Measurements from ENCODE around the gene PELI3.
A peak's percentile ranks its signal among the peaks of the same experiment; 100 is the strongest.
"Not testable (repeated sequence)": the region's sequence is repeated elsewhere in the genome, so short reads cannot be mapped to it uniquely, and the experiment has no call there.

The PELI3 gene

GRCh38 chr11:66421492-66422205 is 45.1 kb upstream of the PELI3 start:
- no peak overlapping the region for H3K4me3 ChIP-seq (replicated peaks in 1 of 2; ENCODE audit: low read depth in 2 of 2, low read length in 2 of 2)
- TF ChIP-seq CTCF (IDR thresholded peaks at IDR 0.05; ENCODE audit: low read depth, low read length), result no peak

GRCh38 chr11:66426314-66426713 is 40.4 kb upstream of the PELI3 start:
- TF ChIP-seq CTCF (IDR thresholded peaks at IDR 0.05; ENCODE audit: low read depth, low read length), result no peak
- no peak for DNase-seq (ENCODE audit: low read depth in 2 of 2)
- no peak overlapping the region for H3K4me3 ChIP-seq (replicated peaks in 1 of 2; ENCODE audit: low read depth in 2 of 2, low read length in 2 of 2)

More at GRCh38 chr11:66421492-66422205, 45.1 kb upstream of the PELI3 start:
- DNase-seq (ENCODE audit: low read depth in 2 of 2), result peak; percentile 90 to 94

GRCh38 chr11:66428933-66429332 is 37.8 kb upstream of the PELI3 start:
- TF ChIP-seq CTCF (IDR thresholded peaks at IDR 0.05; ENCODE audit: low read depth, low read length), result no peak
- no peak for DNase-seq (ENCODE audit: low read depth in 2 of 2)
- H3K4me3 ChIP-seq (replicated peaks in 1 of 2; ENCODE audit: low read depth in 2 of 2, low read length in 2 of 2), result no peak overlapping the region

- H3K4me3 ChIP-seq (replicated peaks in 1 of 2; ENCODE audit: low read depth in 2 of 2, low read length in 2 of 2), result no peak overlapping the region
- TF ChIP-seq CTCF (IDR thresholded peaks at IDR 0.05; ENCODE audit: low read depth, low read length), result peak; percentile 87
- DNase-seq (ENCODE audit: low read depth in 2 of 2), result peak; percentile 82 to 83
Measured at GRCh38 chr11:66429983-66430602, 36.6 kb upstream of the PELI3 start.

- DNase-seq (ENCODE audit: low read depth in 2 of 2), result not testable (repeated sequence)
Measured at GRCh38 chr11:66431287-66431686, 35.4 kb upstream of the PELI3 start.

GRCh38 chr11:66431871-66432329 is 34.8 kb upstream of the PELI3 start:
- H3K4me3 ChIP-seq (replicated peaks in 1 of 2; ENCODE audit: low read depth in 2 of 2, low read length in 2 of 2); DNase-seq (ENCODE audit: low read depth in 2 of 2): not testable (repeated sequence)

More at GRCh38 chr11:66431287-66431686, 35.4 kb upstream of the PELI3 start:
- not testable (repeated sequence) for H3K4me3 ChIP-seq (replicated peaks in 1 of 2; ENCODE audit: low read depth in 2 of 2, low read length in 2 of 2)

GRCh38 chr11:66432597-66432996 is 34.1 kb upstream of the PELI3 start:
- no peak for TF ChIP-seq CTCF (IDR thresholded peaks at IDR 0.05; ENCODE audit: low read depth, low read length)
- DNase-seq (ENCODE audit: low read depth in 2 of 2), result no peak
- H3K4me3 ChIP-seq (replicated peaks in 1 of 2; ENCODE audit: low read depth in 2 of 2, low read length in 2 of 2), result no peak overlapping the region

Measured in cardiac fibroblast (primary cell).